ENCODE results near the gene TXNRD1. TPM values are rescaled to one million over a fixed set of nuclear protein-coding genes. Genes with fewer than 3 reads are reported as not detected.
"Not testable (repeated sequence)": the region's sequence is repeated elsewhere in the genome, so short reads cannot be mapped to it uniquely, and the experiment has no call there.

TXNRD1 gene
- total RNA-seq, 1 donor from 2014 or later = 176 TPM

- Histone ChIP-seq H3K36me3 (ENCODE audit: insufficient read depth, low read length) (no peaks in the 10 kb centered on the region), H4K20me1 (ENCODE audit: insufficient read depth, low read length) (no peaks in the 10 kb centered on the region), H3K9me3 (ENCODE audit: insufficient read depth, low read depth, low read length) (no peaks in the 10 kb centered on the region), H3K9ac (ENCODE audit: low read length) (no peak overlapping the region), H3K4me2 (ENCODE audit: low read length) (no peak overlapping the region), H3K27me3 (ENCODE audit: insufficient read depth, low read length) (peaks cover 3% of the 10 kb centered on the region), H2AFZ (ENCODE audit: low read depth, low read length) (no peak overlapping the region), H3K27ac (ENCODE audit: low read depth, low read length) (no peak overlapping the region), H3K79me2 (ENCODE audit: insufficient read depth, low read length) (no peaks in the 10 kb centered on the region), H3K4me3 (ENCODE audit: insufficient read depth, low read depth, low read length) (no peak overlapping the region), H3K4me1 (ENCODE audit: insufficient read depth, low read length) (peaks cover 4% of the 10 kb centered on the region)
- Mint-ChIP-seq H3K27ac (ENCODE audit: unreplicated experiment) (no peak overlapping the region), H3K27me3 (ENCODE audit: low read depth, unreplicated experiment) (peaks cover 7% of the 10 kb centered on the region), H3K4me1 (ENCODE audit: low read depth, unreplicated experiment) (peaks cover 3% of the 10 kb centered on the region), H3K4me3 (ENCODE audit: unreplicated experiment) (no peak overlapping the region), H3K9me3 (ENCODE audit: unreplicated experiment) (no peaks in the 10 kb centered on the region), H3K36me3 (ENCODE audit: low read depth, unreplicated experiment) (peaks cover 4% of the 10 kb centered on the region)
- no peak for TF ChIP-seq EZH2 (IDR thresholded peaks at IDR 0.05; ENCODE audit: insufficient read depth, low read length)
- TF ChIP-seq CTCF (IDR thresholded peaks at IDR 0.05; ENCODE audit: insufficient read depth, low read depth, low read length) = no peak
- FAIRE-seq (no peak), DNase-seq (ENCODE audit: low read depth) (no peak)
Measured at GRCh38 chr12:104385510-104385909, 169.9 kb downstream of the TXNRD1 start.

GRCh38 chr12:104386461-104386860, 170.9 kb downstream of the TXNRD1 start:
- Mint-ChIP-seq H3K27me3 (ENCODE audit: low read depth, unreplicated experiment) (peaks cover 3% of the 10 kb centered on the region), H3K4me3 (ENCODE audit: unreplicated experiment) (no peak overlapping the region), H3K36me3 (ENCODE audit: low read depth, unreplicated experiment) (peaks cover 4% of the 10 kb centered on the region), H3K27ac (ENCODE audit: unreplicated experiment) (no peak overlapping the region), H3K4me1 (ENCODE audit: low read depth, unreplicated experiment) (peaks cover 3% of the 10 kb centered on the region), H3K9me3 (ENCODE audit: unreplicated experiment) (no peaks in the 10 kb centered on the region)
- H3K4me3 ChIP-seq (ENCODE audit: insufficient read depth, low read depth, low read length) = no peak overlapping the region
- H3K27ac ChIP-seq (ENCODE audit: low read depth, low read length) = no peak overlapping the region
- H2AFZ ChIP-seq (ENCODE audit: low read depth, low read length) = no peak overlapping the region
- TF ChIP-seq EZH2 (IDR thresholded peaks at IDR 0.05; ENCODE audit: insufficient read depth, low read length) (no peak), CTCF (IDR thresholded peaks at IDR 0.05; ENCODE audit: insufficient read depth, low read depth, low read length) (no peak)
- no peak overlapping the region for H3K9ac ChIP-seq (ENCODE audit: low read length)
- H3K27me3 ChIP-seq (ENCODE audit: insufficient read depth, low read length) = peaks cover under 1% of the 10 kb centered on the region
- no peaks in the 10 kb centered on the region for H3K79me2 ChIP-seq (ENCODE audit: insufficient read depth, low read length)
- H3K4me2 ChIP-seq (ENCODE audit: low read length) = no peak overlapping the region
- H3K36me3 ChIP-seq (ENCODE audit: insufficient read depth, low read length) = no peaks in the 10 kb centered on the region
- peaks cover 4% of the 10 kb centered on the region for H3K4me1 ChIP-seq (ENCODE audit: insufficient read depth, low read length)
- no peak for DNase-seq (ENCODE audit: low read depth)
- FAIRE-seq = no peak
- no peaks in the 10 kb centered on the region for H3K9me3 ChIP-seq (ENCODE audit: insufficient read depth, low read depth, low read length)
- H4K20me1 ChIP-seq (ENCODE audit: insufficient read depth, low read length) = no peaks in the 10 kb centered on the region

GRCh38 chr12:104387190-104387589, 171.6 kb downstream of the TXNRD1 start:
- no peak for DNase-seq (ENCODE audit: low read depth)
- Mint-ChIP-seq H3K27me3 (ENCODE audit: low read depth, unreplicated experiment) (peaks cover 4% of the 10 kb centered on the region), H3K9me3 (ENCODE audit: unreplicated experiment) (peaks cover 6% of the 10 kb centered on the region), H3K27ac (ENCODE audit: unreplicated experiment) (no peak overlapping the region), H3K4me1 (ENCODE audit: low read depth, unreplicated experiment) (peaks cover 3% of the 10 kb centered on the region), H3K36me3 (ENCODE audit: low read depth, unreplicated experiment) (peaks cover 4% of the 10 kb centered on the region), H3K4me3 (ENCODE audit: unreplicated experiment) (no peak overlapping the region)
- Histone ChIP-seq H4K20me1 (ENCODE audit: insufficient read depth, low read length) (no peaks in the 10 kb centered on the region), H3K4me3 (ENCODE audit: insufficient read depth, low read depth, low read length) (no peak overlapping the region), H3K9me3 (ENCODE audit: insufficient read depth, low read depth, low read length) (no peaks in the 10 kb centered on the region), H3K79me2 (ENCODE audit: insufficient read depth, low read length) (no peaks in the 10 kb centered on the region), H3K36me3 (ENCODE audit: insufficient read depth, low read length) (no peaks in the 10 kb centered on the region), H3K9ac (ENCODE audit: low read length) (no peak overlapping the region), H2AFZ (ENCODE audit: low read depth, low read length) (no peak overlapping the region), H3K27ac (ENCODE audit: low read depth, low read length) (no peak overlapping the region), H3K4me1 (ENCODE audit: insufficient read depth, low read length) (peaks cover under 1% of the 10 kb centered on the region), H3K27me3 (ENCODE audit: insufficient read depth, low read length) (no peaks in the 10 kb centered on the region), H3K4me2 (ENCODE audit: low read length) (no peak overlapping the region)
- peak; percentile 9 for FAIRE-seq
- TF ChIP-seq CTCF (IDR thresholded peaks at IDR 0.05; ENCODE audit: insufficient read depth, low read depth, low read length) = no peak
- no peak for TF ChIP-seq EZH2 (IDR thresholded peaks at IDR 0.05; ENCODE audit: insufficient read depth, low read length)

- not testable (repeated sequence) for FAIRE-seq; H3K9me3 ChIP-seq (ENCODE audit: insufficient read depth, low read depth, low read length); H2AFZ ChIP-seq (ENCODE audit: low read depth, low read length); H3K4me3 Mint-ChIP-seq (ENCODE audit: unreplicated experiment); DNase-seq (ENCODE audit: low read depth); H4K20me1 ChIP-seq (ENCODE audit: insufficient read depth, low read length); H3K9ac ChIP-seq (ENCODE audit: low read length); H3K27me3 Mint-ChIP-seq (ENCODE audit: low read depth, unreplicated experiment); H3K27ac Mint-ChIP-seq (ENCODE audit: unreplicated experiment); H3K4me1 Mint-ChIP-seq (ENCODE audit: low read depth, unreplicated experiment); H3K4me1 ChIP-seq (ENCODE audit: insufficient read depth, low read length); H3K4me3 ChIP-seq (ENCODE audit: insufficient read depth, low read depth, low read length); H3K27me3 ChIP-seq (ENCODE audit: insufficient read depth, low read length); H3K27ac ChIP-seq (ENCODE audit: low read depth, low read length); H3K4me2 ChIP-seq (ENCODE audit: low read length); H3K36me3 Mint-ChIP-seq (ENCODE audit: low read depth, unreplicated experiment); H3K36me3 ChIP-seq (ENCODE audit: insufficient read depth, low read length); H3K79me2 ChIP-seq (ENCODE audit: insufficient read depth, low read length)
- peaks cover 26% of the 10 kb centered on the region for H3K9me3 Mint-ChIP-seq (ENCODE audit: unreplicated experiment)
Measured at GRCh38 chr12:104394086-104394485, 178.5 kb downstream of the TXNRD1 start.

Data from astrocyte (in vitro differentiated cells and primary cell).